Choroid plexus epithelial cell (primary cell): ENCODE measurements around the gene S100B.

Experiments
- DNase-seq: peaks from one replicate; pipeline ENCODE4 v3.0.0-alpha.2; 2010; ENCODE audit warnings: low read depth
- H3K4me3 ChIP-seq: 2 replicates; pipeline ENCODE4 v1.5.1; 2011; ENCODE audit warnings: low read depth, mild to moderate bottlenecking, control low read depth, low read length, moderate library complexity
- CTCF ChIP-seq: conservative IDR thresholded peaks from 2 replicates; pipeline ENCODE4 v1.5.1; 2011; ENCODE audit warnings: low read depth, mild to moderate bottlenecking, control low read depth, inconsistent platforms, low read length, moderate library complexity

The S100B gene

DNA sequence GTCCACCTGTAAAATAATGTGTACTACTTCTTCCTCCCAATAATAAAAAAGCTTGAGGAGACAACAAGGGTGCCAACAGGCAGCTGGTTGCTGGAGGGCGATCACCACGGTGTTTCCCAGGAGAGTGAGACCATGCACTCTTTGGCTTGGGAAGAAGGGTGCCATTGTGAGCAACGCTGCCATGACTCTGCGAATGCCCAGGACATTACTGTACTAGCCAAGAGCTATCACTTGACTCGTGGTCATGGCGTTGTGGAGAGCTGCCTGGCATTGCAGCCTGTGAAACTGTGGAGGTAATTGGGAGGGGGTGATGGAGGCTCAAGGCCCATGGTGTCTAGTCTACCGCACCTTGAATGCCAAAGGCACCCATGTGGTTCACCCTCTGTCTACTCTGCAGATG is 16.0 kb upstream of the S100B start:
- no peak overlapping the region for H3K4me3 ChIP-seq
- no peak for TF ChIP-seq CTCF
- DNase-seq, result no peak

DNA sequence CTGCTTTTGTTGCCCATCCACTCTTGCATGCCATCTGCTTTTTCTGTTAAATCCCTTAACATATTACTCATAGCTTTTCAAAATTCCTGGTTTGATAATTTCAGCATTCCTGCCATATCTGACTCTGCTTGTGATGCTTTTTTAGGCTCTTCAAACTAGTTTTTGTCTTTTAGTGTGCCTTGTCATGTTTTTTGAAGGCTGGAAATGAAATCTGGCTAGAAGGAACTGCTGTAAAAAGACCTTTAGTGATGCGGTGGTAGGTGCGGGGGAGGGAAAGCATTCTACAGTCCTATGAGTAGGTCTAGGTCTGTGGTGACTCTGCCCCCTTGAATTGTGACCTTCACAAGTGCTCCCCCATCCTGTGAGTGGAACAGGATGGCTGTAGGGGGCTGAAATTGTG is 15.0 kb upstream of the S100B start:
- H3K4me3 ChIP-seq, result no peak overlapping the region
- peak; percentile 31 for DNase-seq
- TF ChIP-seq CTCF, result no peak

GRCh38 chr21:46618738-46619379 is 14.0 kb upstream of the S100B start:
- H3K4me3 ChIP-seq, result no peak overlapping the region
- no peak for TF ChIP-seq CTCF
- DNase-seq, result peak; percentile 11

DNA sequence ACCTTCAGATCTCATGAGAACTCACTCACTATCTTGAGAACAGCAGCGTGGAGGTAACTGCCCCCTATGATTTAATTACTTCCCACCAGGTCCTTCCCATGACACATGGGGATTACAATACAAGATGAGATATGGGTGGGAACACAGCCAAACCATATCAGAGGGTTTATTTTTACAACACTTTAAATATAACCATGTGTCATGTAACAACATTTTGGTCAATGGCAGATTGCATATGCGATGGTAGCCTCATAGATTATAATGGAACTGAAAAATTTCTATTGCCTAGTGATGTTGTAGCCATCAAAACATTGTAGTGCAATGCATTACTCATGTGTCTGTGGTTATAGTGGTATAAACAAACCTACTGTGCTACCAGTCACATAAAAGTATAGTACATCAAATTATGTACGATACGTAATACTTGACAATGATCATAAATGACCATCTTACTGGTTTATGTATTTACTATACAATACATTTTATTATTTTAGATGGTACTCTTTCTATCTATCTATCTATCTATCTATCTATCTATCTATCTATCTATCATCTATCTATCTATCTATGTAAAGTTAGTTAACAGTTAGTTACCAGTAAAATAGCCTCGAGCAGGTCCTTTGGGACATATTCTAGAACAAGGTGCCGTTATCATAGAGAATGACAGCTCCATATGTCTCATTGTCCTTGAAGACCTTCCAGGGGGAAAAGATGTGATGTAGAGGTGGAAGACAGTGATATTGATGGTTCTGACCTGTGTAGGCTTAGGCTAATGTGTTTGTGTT is 12.6 kb upstream of the S100B start:
- no peak for TF ChIP-seq CTCF
- DNase-seq, result peak; percentile 72

DNA sequence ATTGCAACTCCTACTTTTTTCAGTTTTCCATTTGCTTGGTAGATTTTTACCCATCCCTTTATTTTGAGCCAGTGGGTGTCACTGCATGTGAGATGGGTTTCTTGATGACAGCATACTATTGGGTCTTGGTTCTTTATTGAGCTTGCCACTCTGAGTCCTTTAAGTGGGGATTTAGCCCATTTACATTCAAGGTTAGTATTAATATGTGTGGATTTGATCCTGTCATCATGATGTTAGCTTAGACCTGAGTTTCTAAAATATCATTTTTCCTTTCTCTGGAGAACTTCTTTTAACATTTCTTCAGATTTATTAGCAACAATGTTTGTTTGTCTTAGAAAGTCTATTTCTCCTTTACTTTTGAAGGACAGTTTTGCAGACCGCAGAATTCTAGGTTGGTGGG is 11.8 kb upstream of the S100B start:
- no peak for DNase-seq
- no peak for TF ChIP-seq CTCF
- H3K4me3 ChIP-seq, result no peak overlapping the region

More for the DNA sequence above, 12.6 kb upstream of the S100B start:
- no peak overlapping the region for H3K4me3 ChIP-seq

GRCh38 chr21:46616050-46616449 is 11.2 kb upstream of the S100B start:
- no peak for TF ChIP-seq CTCF
- H3K4me3 ChIP-seq, result no peak overlapping the region
- DNase-seq, result no peak

- H3K4me3 ChIP-seq, result no peak overlapping the region
- TF ChIP-seq CTCF, result no peak
- DNase-seq, result no peak
These were observed 8.5 kb upstream of the S100B start for GRCh38 chr21:46613391-46613790.
